Measurements from ENCODE around the gene GOLGA6L7. TPM values are rescaled to one million over a fixed set of nuclear protein-coding genes. Genes with fewer than 3 reads are reported as not detected.

The GOLGA6L7 gene
- total and polyA plus RNA-seq, 2 of the 13 experiments (the other 11 are each of a cell fraction or from before 2014, with no cell fraction given), result not detected

- in situ Hi-C loops (cut with HindIII; ENCODE audit: extremely low pct_ligation_motif_present, low pct_unique_long_range_greater_than_20kb) (no loop called here), intact Hi-C loops (cut with micrococcal nuclease; ENCODE audit: unreplicated experiment) (no loop called here)
- ATAC-seq (no peak), DNase-seq (ENCODE audit: low spot score) (no peak), FAIRE-seq (no peak)
- H3K27ac ChIP-seq (ENCODE audit: extremely low read length, insufficient read depth, low read length), result no peak overlapping the region
- BruUV-seq (replicated peaks), result no TSS peak
- no peak overlapping the region for H3K4me2 ChIP-seq (ENCODE audit: low read depth, low read length)
- no peaks in the 10 kb centered on the region for H4K20me1 ChIP-seq (ENCODE audit: insufficient read depth, low read length)
- H3K79me2 ChIP-seq (ENCODE audit: insufficient read depth, low read length), result no peaks in the 10 kb centered on the region
- WGBS (ENCODE audit: low lambda C conversion rate), result 62% methylated on average over 9 of the region's 11 CpGs
- ChIA-PET CTCF (ENCODE audit: low intra/inter-chr PET ratio, low total read pairs) (no interaction called here), POLR2A (no interaction called here)
- H3K27me3 ChIP-seq (ENCODE audit: control insufficient read depth in 1 of 2, insufficient read depth in 2 of 2, low read length in 2 of 2), result peaks cover 3 to 25% of the 10 kb centered on the region in 2 experiments; a peak in 3 of 5 replicates
- TF ChIP-seq ZSCAN29 (CRISPR knock-in tag; conservative IDR thresholded peaks at IDR 0.05) (no peak), SIX4 (CRISPR knock-in tag; IDR thresholded peaks at IDR 0.05) (no peak), ATF5 (CRISPR knock-in tag; IDR thresholded peaks at IDR 0.05; ENCODE audit: low read depth) (no peak), BRD4 (CRISPR knock-in tag; IDR thresholded peaks at IDR 0.05) (no peak), ZNF224 (CRISPR knock-in tag; IDR thresholded peaks at IDR 0.05) (no peak), RARG (CRISPR knock-in tag; IDR thresholded peaks at IDR 0.05; ENCODE audit: low read depth) (no peak), NFIC (IDR thresholded peaks at IDR 0.05; ENCODE audit: low read length) (no peak), POGZ (CRISPR knock-in tag; IDR thresholded peaks at IDR 0.05) (no peak)
- TF ChIP-seq, protein P1, sequence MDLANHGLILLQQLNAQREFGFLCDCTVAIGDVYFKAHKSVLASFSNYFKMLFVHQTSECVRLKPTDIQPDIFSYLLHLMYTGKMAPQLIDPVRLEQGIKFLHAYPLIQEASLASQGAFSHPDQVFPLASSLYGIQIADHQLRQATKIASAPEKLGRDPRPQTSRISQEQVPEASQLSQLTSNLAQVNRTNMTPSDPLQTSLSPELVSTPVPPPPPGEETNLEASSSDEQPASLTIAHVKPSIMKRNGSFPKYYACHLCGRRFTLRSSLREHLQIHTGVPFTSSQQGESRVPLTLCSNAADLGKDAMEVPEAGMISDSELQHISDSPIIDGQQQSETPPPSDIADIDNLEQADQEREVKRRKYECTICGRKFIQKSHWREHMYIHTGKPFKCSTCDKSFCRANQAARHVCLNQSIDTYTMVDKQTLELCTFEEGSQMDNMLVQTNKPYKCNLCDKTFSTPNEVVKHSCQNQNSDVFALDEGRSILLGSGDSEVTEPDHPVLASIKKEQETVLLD (CRISPR knock-in tag; IDR thresholded peaks at IDR 0.05; ENCODE audit: low read depth), result no peak
- no peaks in the 10 kb centered on the region for H3K9me3 ChIP-seq (ENCODE audit: low read length)
- no peak overlapping the region for H2AFZ ChIP-seq (ENCODE audit: low read length)
- no peak overlapping the region for H3K9ac ChIP-seq (ENCODE audit: insufficient read depth, low read depth, low read length)
- H3K4me1 ChIP-seq (ENCODE audit: insufficient read depth, low read length), result peaks cover 25% of the 10 kb centered on the region
- H3K4me3 ChIP-seq (replicated peaks in 1 of 3; ENCODE audit: insufficient read depth in 1 of 3, low read depth in 2 of 3, low read length in 3 of 3), result no peak overlapping the region
- H3K36me3 ChIP-seq (replicated peaks in 1 of 2; ENCODE audit: control insufficient read depth in 1 of 2, insufficient read depth in 2 of 2, low read length in 2 of 2), result no peaks in the 10 kb centered on the region
Measured at GRCh38 chr15:28884151-28884940, 35.9 kb upstream of the GOLGA6L7 start.

All from HepG2 (cell line).